ENCODE results near the gene RIN3. TPM values are rescaled to one million over a fixed set of nuclear protein-coding genes. Genes with fewer than 3 reads are reported as not detected.

The RIN3 gene
- total and polyA plus RNA-seq, 10 of the 15 experiments (the other 5 are each of a cell fraction or from before 2014, with no cell fraction given): 0.91 to 23.3 (median 6.3) TPM

- TF ChIP-seq ZNF687 (IDR thresholded peaks at IDR 0.05): no peak
- no peak for TF ChIP-seq TBL1XR1 (IDR thresholded peaks at IDR 0.05; ENCODE audit: low read depth, low read length)
- TF ChIP-seq JUND (IDR thresholded peaks at IDR 0.05; ENCODE audit: low read depth, low read length): no peak
- no peak for TF ChIP-seq SREBF1 (IDR thresholded peaks at IDR 0.05; ENCODE audit: low read length)
Measured at GRCh38 chr14:92686411-92686899, 172.9 kb downstream of the RIN3 start (continued).

DNA sequence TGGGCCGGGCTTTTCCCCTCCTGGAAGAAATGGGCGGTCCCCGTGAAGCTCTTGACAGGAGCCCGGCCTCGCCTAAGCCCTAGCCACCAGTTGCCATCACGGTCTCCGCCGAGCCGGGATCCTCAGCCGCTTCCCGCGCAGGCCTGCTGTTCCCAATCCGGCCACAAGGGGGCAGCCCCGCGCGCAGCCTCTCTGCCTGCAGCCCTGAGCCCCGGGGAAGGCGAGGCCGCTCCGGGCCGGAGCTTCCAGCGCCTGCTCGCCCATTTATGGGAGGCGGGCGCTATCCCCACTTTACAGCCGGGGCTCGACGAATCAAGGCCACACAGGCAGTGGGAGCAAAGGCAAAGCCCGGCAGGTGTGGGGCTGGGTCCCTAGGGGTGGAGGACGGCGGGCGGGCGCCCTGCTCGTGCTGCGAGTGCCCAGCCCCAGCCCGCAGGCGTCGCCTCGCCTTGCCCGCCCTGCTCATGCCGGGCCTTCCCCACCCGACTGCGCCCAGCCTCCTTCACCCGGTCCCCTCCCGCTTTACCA, 173.4 kb downstream of the RIN3 start:
- ChIA-PET RAD21 (ENCODE audit: unreplicated experiment) (interaction anchor here (1.1 to 1.6 kb wide), 6 partner anchors 12 to 123 kb away, joined by 3 to 4 read pairs (median 3); no protein-coding TSS in a partner anchor), POLR2A (no interaction called here), CTCF (interaction anchor here (0.8 to 3.3 kb wide), 17 partner anchors 10 to 226 kb away, joined by 3 to 18 read pairs (median 4); no protein-coding TSS in a partner anchor), SMC1A (ENCODE audit: uncharacterized antibody, unreplicated experiment) (interaction anchor here (1.0 to 2.9 kb wide), 3 partner anchors 10 to 97 kb away, joined by 3 to 8 read pairs (median 4); no protein-coding TSS in a partner anchor)
- Histone ChIP-seq H3K4me1 (ENCODE audit: control insufficient read depth, insufficient read depth, low read length) (no peaks in the 10 kb centered on the region), H3K9ac (ENCODE audit: control insufficient read depth, insufficient read depth, low read length) (no peak overlapping the region), H2AFZ (ENCODE audit: control insufficient read depth, low read depth, low read length) (no peak overlapping the region), H3K36me3 (ENCODE audit: control insufficient read depth in 2 of 2, insufficient read depth in 2 of 2, low read length in 1 of 2) (peaks cover 0 to 19% of the 10 kb centered on the region in 2 experiments; a peak in 3 of 4 replicates), H3K27me3 (replicated peaks in 1 of 2; ENCODE audit: control insufficient read depth in 2 of 2, insufficient read depth in 2 of 2, low read length in 1 of 2) (no peaks in the 10 kb centered on the region), H4K20me1 (ENCODE audit: control insufficient read depth, insufficient read depth) (no peaks in the 10 kb centered on the region), H3K27ac (ENCODE audit: control insufficient read depth, insufficient read depth) (no peak overlapping the region), H3K9me3 (replicated peaks; ENCODE audit: control insufficient read depth, insufficient read depth, low read length) (no peaks in the 10 kb centered on the region), H3K4me3 (no peak overlapping the region), H3K4me2 (ENCODE audit: control insufficient read depth, insufficient read depth) (no peak overlapping the region), H3K79me2 (ENCODE audit: control insufficient read depth, insufficient read depth, low read length) (no peaks in the 10 kb centered on the region)
- no peak for DNase-seq (ENCODE audit: low read depth, low spot score)
- intact Hi-C loops (cut with micrococcal nuclease; ENCODE audit: unreplicated experiment): loop anchor here (2.0 to 10.0 kb wide), 2 partner anchors 96 to 362 kb away; partner anchors contain the start of gene SLC24A4
- 62% methylated on average over 40 of the region's 45 CpGs for WGBS (ENCODE audit: insufficient coverage, insufficient replicate concordance, low lambda C conversion rate, missing lambda C conversion rate)
- in situ Hi-C loops (cut with MboI): loop anchor here (25.0 kb wide), 1 partner anchor 550 kb away; no protein-coding TSS in a partner anchor
- BruUV-seq (replicated peaks): no TSS peak
- no peak for FAIRE-seq
- ATAC-seq: peak; percentile 82
- TF ChIP-seq BCL3 (IDR thresholded peaks at IDR 0.05; ENCODE audit: borderline replicate concordance, insufficient read depth, low read depth, low read length, poor library complexity, severe bottlenecking) (no peak), MAX (IDR thresholded peaks at IDR 0.05; ENCODE audit: low read depth, low read length) (no peak), NBN (IDR thresholded peaks at IDR 0.05) (no peak), HCFC1 (IDR thresholded peaks at IDR 0.05; ENCODE audit: low read length) (no peak), MXI1 (IDR thresholded peaks at IDR 0.05; ENCODE audit: low read depth, low read length) (no peak), HDAC6 (IDR thresholded peaks at IDR 0.05; ENCODE audit: unreplicated experiment) (no peak), FOXM1 (IDR thresholded peaks at IDR 0.05; ENCODE audit: low read depth, low read length) (no peak), HDGF (IDR thresholded peaks at IDR 0.05) (no peak), IRF3 (IDR thresholded peaks at IDR 0.05) (no peak), JUNB (IDR thresholded peaks at IDR 0.05) (no peak), LARP7 (IDR thresholded peaks at IDR 0.05) (peak; percentile 52; the same call in 1 of the 2 replicates), MTA2 (IDR thresholded peaks at IDR 0.05; ENCODE audit: low read depth) (no peak), MEF2B (IDR thresholded peaks at IDR 0.05; ENCODE audit: partially characterized antibody, poor library complexity, severe bottlenecking) (no peak)
